Measurements from ENCODE around the gene LRRC41. TPM values are rescaled to one million over a fixed set of nuclear protein-coding genes. Genes with fewer than 3 reads are reported as not detected.
A peak's percentile ranks its signal among the peaks of the same experiment; 100 is the strongest.

The LRRC41 gene
- total and polyA plus RNA-seq, 2 of the 13 experiments (the other 11 are each of a cell fraction or from before 2014, with no cell fraction given): 48.1 to 53.6 TPM

DNA sequence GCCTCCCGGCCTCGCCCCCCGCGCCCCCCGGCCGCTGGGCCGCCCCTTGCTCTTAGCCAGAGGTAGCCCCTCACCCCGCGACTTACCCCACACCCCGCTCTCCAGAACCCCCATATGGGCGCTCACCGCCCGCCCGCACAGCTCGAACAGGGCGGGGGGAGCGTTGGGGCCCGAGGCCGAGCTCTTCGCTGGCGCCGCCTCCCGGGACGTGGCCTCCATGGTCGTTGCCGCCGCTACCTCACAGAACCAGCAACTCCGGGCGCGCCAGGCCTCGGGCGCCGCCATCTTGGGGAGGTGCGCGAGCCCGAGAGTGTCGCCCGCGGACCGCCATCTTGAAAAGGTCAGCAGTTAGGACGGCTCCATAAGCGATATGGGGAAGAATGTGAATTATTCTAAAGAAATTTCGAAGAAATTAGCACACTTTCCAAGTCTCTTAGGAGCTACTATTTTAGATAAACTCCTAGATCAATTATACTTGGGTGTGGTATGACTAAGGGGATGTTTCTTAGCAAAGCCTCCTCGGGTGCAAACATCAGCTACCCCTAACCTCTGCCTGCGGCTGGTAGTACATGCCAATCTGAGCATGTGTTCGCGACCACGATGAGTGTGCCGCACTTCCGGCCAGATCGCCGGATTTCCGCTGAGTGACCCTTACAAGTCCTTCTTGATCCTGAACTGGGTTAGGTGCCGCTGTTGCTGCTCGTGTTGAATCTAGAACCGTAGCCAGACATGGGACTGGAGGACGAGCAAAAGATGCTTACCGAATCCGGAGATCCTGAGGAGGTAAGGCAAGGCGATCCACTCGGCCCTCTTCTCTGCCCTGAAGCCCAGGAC, at the start of gene LRRC41, which contains the start of gene UQCRH (continued):
- peak; percentile 61 for TF ChIP-seq PHF8 (CRISPR knock-in tag; IDR thresholded peaks at IDR 0.05)
- no peak for TF ChIP-seq TEAD3 (CRISPR knock-in tag; optimal IDR thresholded peaks at IDR 0.05; ENCODE audit: borderline replicate concordance)
- TF ChIP-seq ADNP (CRISPR knock-in tag; IDR thresholded peaks at IDR 0.05): no peak
- TF ChIP-seq, protein P1, sequence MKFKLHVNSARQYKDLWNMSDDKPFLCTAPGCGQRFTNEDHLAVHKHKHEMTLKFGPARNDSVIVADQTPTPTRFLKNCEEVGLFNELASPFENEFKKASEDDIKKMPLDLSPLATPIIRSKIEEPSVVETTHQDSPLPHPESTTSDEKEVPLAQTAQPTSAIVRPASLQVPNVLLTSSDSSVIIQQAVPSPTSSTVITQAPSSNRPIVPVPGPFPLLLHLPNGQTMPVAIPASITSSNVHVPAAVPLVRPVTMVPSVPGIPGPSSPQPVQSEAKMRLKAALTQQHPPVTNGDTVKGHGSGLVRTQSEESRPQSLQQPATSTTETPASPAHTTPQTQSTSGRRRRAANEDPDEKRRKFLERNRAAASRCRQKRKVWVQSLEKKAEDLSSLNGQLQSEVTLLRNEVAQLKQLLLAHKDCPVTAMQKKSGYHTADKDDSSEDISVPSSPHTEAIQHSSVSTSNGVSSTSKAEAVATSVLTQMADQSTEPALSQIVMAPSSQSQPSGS (CRISPR knock-in tag; IDR thresholded peaks at IDR 0.05): no peak
- TF ChIP-seq, protein P2, sequence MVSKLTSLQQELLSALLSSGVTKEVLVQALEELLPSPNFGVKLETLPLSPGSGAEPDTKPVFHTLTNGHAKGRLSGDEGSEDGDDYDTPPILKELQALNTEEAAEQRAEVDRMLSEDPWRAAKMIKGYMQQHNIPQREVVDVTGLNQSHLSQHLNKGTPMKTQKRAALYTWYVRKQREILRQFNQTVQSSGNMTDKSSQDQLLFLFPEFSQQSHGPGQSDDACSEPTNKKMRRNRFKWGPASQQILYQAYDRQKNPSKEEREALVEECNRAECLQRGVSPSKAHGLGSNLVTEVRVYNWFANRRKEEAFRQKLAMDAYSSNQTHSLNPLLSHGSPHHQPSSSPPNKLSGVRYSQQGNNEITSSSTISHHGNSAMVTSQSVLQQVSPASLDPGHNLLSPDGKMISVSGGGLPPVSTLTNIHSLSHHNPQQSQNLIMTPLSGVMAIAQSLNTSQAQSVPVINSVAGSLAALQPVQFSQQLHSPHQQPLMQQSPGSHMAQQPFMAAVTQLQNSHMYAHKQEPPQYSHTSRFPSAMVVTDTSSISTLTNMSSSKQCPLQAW (CRISPR knock-in tag; IDR thresholded peaks at IDR 0.05): no peak
- TF ChIP-seq, protein P3, sequence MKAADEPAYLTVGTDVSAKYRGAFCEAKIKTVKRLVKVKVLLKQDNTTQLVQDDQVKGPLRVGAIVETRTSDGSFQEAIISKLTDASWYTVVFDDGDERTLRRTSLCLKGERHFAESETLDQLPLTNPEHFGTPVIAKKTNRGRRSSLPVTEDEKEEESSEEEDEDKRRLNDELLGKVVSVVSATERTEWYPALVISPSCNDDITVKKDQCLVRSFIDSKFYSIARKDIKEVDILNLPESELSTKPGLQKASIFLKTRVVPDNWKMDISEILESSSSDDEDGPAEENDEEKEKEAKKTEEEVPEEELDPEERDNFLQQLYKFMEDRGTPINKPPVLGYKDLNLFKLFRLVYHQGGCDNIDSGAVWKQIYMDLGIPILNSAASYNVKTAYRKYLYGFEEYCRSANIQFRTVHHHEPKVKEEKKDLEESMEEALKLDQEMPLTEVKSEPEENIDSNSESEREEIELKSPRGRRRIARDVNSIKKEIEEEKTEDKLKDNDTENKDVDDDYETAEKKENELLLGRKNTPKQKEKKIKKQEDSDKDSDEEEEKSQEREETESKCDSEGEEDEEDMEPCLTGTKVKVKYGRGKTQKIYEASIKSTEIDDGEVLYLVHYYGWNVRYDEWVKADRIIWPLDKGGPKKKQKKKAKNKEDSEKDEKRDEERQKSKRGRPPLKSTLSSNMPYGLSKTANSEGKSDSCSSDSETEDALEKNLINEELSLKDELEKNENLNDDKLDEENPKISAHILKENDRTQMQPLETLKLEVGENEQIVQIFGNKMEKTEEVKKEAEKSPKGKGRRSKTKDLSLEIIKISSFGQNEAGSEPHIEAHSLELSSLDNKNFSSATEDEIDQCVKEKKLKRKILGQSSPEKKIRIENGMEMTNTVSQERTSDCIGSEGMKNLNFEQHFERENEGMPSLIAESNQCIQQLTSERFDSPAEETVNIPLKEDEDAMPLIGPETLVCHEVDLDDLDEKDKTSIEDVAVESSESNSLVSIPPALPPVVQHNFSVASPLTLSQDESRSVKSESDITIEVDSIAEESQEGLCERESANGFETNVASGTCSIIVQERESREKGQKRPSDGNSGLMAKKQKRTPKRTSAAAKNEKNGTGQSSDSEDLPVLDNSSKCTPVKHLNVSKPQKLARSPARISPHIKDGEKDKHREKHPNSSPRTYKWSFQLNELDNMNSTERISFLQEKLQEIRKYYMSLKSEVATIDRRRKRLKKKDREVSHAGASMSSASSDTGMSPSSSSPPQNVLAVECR (CRISPR knock-in tag; IDR thresholded peaks at IDR 0.05; ENCODE audit: borderline replicate concordance): peak; percentile 44; the same call in 1 of the 2 replicates
- peak; percentile 35; the same call in 1 of the 2 replicates for TF ChIP-seq FOSL2 (CRISPR knock-in tag; IDR thresholded peaks at IDR 0.05)
- TF ChIP-seq THYN1 (CRISPR knock-in tag; IDR thresholded peaks at IDR 0.05; ENCODE audit: borderline replicate concordance, low read depth): no peak
- no peak for TF ChIP-seq ZNF224 (CRISPR knock-in tag; IDR thresholded peaks at IDR 0.05)
- TF ChIP-seq GTF3A (CRISPR knock-in tag; conservative IDR thresholded peaks at IDR 0.05): no peak
- TF ChIP-seq MAFF (IDR thresholded peaks at IDR 0.05; ENCODE audit: low read depth, low read length): no peak
- TF ChIP-seq, protein P4, sequence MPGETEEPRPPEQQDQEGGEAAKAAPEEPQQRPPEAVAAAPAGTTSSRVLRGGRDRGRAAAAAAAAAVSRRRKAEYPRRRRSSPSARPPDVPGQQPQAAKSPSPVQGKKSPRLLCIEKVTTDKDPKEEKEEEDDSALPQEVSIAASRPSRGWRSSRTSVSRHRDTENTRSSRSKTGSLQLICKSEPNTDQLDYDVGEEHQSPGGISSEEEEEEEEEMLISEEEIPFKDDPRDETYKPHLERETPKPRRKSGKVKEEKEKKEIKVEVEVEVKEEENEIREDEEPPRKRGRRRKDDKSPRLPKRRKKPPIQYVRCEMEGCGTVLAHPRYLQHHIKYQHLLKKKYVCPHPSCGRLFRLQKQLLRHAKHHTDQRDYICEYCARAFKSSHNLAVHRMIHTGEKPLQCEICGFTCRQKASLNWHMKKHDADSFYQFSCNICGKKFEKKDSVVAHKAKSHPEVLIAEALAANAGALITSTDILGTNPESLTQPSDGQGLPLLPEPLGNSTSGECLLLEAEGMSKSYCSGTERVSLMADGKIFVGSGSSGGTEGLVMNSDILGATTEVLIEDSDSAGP (CRISPR knock-in tag; IDR thresholded peaks at IDR 0.05; ENCODE audit: borderline replicate concordance): 0 out of 2 replicates have a peak, but pooled peaks have one; percentile 38
- TF ChIP-seq CENPT (CRISPR knock-in tag; IDR thresholded peaks at IDR 0.05; ENCODE audit: low read depth): no peak
- TF ChIP-seq BHLHE40 (IDR thresholded peaks at IDR 0.05; ENCODE audit: low read length): peak; percentile 94
